Kasumi-1 (cell line): ENCODE data around the gene RPL13A.

Source experiments
- DNase-seq, 2 experiments: peaks; one replicate each; lab custom pipeline; 2025; lab: John Stamatoyannopoulos, UW

Gene RPL13A

DNA sequence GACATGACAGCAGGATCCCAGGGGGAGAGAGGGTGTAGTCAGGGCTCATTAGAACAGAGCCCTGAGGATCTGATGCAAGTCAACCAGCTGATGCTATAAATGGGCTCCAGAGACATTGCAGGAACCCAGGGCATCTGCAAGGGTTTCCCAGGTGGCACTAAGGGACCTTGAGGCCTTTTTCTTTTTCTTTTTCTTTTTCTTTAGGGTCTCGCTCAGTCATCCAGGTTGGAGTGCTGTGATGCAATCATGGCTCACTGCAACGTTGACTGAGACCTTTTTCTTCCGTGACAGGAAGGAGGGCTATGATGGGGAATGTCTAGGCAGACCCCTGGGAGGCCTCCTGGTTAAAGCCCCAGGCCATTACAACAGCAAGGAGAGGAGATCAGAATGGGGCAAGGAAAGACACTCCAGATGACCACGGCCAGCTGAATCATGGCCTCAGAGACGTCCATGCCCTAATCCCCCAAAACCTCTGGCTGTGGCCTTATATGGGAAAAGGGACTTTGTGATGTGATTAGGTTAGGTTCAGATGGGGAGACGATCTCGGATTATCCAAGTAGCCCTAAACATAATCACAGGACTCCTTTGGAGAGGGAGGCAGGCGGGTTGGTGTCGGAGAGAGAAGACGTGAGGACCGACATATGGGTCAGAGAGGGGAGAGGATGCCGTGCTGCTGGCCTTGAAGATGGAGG lies 20.5 kb downstream of the RPL13A start:
- DNase-seq: no peak

DNA sequence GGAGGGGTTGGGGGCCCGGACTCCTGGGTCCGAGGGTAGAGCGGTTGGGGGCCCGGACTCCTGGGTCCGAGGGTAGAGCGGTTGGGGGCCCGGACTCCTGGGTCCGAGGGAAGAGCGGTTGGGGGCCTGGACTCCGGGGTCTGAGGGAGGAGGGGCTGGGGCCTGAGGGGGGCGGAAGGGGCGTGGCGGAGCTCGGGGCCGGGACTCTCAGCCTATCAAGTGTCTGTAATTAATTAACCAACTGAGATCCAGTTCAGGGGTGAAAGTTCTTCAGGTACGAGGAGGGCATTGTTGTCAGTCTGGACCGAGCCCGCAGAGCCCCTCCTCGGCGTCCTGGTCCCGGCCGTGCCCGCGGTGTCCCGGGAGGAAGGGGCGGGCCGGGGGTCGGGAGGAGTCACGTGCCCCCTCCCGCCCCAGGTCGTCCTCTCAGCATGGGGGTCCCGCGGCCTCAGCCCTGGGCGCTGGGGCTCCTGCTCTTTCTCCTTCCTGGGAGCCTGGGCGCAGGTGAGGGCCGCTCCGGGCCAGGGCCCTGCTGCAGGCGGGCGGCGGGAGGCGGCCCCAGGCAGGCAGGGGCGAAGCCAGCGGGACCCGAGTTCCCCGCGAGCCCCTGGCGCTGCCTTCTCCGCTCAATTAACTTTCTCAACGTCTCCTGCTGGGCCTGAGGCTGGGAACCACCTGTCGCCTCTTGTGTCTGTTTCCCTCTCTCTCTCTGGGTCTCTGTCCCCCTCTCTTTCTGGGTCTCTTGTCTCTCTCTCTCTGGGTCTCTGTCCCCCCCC lies 25.8 kb downstream of the RPL13A start:
- DNase-seq: peak; percentile 47 to 62

DNA sequence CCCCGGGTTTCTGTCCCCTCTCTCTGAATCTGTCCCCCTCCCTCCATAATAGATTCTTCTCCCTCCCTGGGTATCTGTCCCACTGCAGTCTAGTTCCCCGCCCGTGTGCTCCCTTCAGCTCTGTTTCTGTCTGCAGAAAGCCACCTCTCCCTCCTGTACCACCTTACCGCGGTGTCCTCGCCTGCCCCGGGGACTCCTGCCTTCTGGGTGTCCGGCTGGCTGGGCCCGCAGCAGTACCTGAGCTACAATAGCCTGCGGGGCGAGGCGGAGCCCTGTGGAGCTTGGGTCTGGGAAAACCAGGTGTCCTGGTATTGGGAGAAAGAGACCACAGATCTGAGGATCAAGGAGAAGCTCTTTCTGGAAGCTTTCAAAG lies 26.3 kb downstream of the RPL13A start:
- no peak for DNase-seq

DNA sequence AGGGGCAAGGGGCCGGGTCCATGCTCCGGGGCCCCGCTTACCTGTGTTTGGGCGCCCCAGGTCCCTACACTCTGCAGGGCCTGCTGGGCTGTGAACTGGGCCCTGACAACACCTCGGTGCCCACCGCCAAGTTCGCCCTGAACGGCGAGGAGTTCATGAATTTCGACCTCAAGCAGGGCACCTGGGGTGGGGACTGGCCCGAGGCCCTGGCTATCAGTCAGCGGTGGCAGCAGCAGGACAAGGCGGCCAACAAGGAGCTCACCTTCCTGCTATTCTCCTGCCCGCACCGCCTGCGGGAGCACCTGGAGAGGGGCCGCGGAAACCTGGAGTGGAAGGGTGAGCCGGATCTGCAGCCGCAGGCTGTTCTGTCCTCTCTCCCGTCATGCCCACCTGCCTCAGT lies 26.7 kb downstream of the RPL13A start:
- no peak for DNase-seq

DNA sequence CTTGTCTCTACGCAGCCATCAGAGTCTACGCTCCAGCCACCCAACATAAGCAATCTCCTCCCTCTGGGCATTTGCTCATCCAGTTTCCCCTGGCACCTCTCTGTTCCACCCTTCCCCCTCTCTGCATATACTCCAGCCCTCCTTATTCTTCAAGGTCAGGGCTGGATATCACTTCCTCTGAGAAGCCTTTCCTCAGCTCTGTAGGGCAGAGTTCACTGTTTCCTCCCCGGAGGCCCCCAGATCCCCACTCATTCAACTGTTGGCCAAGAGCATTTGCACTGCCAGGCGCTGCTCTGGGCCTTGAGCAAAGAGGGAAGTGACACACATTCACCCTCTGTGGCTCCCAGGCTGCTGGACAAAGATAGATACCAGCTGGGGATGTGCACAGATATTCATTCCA lies 28.4 kb downstream of the RPL13A start:
- DNase-seq: peak; percentile 97 to 98

DNA sequence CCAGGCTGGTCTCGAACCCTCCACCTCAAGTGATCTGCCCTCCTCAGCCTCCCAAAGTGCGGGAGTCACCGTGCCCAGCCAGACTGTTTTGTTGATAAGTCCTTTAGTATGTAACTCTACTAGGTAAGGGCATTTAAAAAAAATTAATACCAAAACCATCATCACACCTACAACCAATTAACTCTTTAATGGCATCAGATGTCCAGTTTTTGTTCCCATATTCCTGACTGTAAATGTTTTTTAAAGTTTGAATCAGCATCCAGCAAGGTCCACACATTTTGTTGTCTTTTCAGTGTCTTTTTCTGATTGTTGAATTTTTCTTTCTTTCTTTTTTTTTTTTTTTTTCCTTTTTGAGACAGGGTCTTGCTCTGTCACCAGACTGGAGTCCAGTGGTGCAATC lies 30.6 kb downstream of the RPL13A start:
- DNase-seq: no peak

DNA sequence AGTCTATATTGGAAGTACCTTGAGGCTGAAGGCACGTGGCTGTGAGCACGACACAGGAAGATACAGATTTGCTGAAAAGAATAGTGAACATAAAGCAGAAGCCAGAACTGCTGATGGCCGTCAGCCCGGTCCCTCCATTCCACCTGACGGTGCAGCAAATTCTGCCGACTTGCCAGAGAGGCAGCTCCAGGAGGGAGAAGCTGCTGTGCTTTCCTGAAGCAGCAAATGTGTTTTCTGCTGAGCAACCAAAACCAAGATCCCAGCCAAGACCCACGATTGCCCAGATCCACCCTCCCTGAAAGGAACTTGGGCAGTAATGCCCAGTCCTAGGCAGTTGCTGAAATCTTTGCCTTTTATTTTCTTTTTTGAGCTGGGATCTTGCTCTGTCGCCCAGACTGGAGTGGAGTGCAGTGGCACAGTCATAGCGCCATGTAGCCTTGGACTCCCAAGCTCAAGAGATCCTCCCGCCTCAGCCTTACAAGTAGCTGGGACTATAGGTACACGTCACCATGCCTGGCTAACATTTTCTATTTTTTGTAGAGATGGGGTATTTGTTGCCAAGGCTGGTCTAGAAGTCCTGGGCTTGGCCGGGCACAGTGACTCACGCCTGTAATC lies 33.4 kb downstream of the RPL13A start:
- no peak for DNase-seq

DNA sequence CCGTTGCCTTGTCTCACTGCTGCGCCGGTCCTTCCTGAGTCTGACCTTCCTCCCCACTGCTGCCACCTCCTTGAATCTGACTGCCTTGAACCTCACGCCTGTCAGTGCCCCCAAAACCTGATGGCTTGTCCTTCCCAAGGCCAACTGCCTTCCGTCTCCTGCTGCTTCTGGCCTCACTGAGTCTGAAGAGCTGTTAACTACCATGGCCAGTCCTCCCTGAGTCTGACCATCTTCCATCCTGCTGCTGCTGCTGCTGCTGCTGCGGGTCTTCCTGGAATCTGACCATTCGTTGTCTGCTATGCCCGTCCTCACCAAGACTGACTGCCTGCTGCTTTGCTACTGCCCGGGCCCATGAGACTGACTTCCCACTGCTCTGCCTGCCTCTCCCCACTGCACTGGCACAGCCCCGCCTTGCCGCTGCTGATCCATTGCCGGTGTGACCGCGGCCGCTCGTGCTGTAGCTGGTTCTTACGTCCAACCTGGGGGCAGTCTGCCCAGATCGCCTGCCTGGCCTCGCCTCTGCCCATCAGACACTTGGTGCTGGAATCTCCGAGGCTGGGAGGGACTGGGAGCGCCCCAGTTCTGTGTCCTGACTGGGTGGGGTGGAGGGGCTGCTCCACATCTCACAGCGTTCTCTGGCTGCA lies 37.5 kb downstream of the RPL13A start:
- DNase-seq: no peak

DNA sequence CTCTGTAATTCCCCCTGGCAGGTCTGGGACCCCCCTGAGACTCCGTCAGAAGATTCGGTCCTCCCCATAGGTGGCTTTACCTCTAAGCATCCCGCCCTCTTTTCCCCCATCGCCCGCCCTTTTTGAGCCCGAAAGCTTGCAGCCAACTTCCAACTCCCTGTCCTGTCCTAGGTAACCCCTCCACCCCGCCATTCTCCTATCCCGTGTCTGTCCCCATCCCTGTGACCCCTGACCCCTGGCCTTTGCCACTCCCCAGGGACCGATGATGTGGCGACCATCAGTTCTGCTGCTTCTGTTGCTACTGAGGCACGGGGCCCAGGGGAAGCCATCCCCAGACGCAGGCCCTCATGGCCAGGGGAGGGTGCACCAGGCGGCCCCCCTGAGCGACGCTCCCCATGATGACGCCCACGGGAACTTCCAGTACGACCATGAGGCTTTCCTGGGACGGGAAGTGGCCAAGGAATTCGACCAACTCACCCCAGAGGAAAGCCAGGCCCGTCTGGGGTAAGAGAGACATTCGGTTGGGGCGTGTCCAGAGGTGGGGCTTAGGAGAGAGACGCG lies 40.9 kb downstream of the RPL13A start:
- no peak for DNase-seq

DNA sequence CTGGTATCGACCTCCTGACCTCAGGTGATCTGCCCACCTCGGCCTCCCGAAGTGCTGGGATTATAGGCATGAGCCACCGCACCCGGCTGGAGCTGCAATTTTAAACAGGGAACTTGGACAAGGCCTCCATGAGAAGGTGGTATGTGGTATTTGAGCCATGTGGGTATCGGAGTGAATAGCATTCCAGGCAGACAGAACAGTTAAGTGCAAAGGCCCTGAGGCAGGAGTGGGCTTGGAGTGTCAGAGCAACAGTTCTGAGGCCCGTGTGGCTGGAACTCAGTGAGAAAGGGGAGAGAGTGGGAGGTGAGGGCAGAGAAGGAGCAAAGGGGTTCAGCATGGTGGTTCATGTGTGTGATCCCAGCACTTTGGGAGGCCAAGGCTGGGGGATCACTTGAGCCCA lies 43.3 kb downstream of the RPL13A start:
- DNase-seq: no peak

DNA sequence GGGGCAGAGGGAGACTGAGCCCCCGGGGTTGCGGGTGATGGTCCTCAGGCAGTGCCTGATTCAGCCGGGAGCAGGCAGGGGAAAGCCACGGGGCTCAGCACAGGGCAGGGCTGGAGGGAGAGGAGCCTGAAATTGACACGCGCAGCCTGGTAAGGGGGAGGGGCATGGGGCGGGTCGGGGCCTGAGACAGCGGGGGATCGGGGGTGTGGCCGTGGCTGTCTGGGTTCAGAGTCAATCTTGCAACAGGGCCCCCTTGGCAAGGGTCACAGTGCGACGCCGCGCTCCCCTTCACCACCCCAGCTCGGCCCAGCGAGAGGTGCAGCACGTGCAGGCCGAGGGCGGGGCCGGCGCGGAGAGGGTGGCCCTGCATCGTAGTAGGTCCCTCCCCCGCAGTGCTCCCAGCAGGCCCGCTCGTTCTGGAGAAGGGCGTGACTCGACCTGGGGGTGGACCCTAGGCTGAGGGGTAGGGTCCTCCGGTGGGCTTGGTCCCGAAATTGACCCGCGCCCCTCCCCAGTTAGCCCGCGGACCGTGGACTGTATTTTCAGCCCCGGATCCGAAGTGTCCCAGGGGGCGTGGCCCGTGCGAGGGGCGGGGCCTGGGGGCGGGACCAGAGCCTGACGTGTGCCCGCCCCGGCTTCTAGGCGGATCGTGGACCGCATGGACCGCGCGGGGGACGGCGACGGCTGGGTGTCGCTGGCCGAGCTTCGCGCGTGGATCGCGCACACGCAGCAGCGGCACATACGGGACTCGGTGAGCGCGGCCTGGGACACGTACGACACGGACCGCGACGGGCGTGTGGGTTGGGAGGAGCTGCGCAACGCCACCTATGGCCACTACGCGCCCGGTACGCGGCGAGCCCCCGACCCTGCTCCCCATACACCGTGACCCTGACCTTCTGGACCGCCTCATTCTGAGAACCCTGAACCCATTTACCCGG lies 46.4 kb downstream of the RPL13A start:
- peak in 1 of 2 experiments; percentile 12 for DNase-seq

DNA sequence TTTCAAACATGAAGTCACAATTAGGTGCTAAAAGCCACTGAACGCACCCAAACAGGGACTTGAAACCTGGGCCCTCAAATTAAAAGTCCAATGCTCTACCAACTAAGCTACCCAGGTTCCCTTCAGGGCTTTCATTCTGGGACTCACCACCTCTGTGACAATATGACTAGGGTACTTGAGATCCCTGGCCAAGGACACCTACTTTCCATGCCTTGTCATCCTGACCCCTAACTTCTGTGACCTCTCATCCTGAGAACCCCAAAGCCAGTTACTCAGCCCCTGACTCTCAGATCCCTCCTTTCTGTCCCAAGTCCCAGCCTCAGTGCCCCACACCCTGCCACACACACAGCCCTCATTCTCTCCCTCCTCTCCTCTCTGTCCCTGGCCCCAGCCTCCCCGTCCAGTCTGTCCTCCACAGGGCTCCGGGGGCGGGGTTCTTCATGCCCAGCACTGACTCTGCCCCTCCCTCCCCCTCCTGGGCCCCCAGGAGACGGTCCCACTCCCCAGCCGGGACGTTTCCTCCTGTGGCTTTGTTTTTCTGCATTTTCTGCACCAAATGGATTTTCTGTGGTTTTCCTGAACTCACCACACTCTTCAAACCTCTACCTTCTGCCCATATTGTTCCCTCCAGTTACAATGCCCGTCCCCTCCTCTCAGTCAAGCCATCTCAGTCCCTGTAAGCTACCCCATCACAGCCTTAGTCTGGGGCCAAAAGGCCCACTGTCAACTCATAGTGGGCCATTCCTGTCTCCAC lies 47.4 kb downstream of the RPL13A start:
- DNase-seq: peak; percentile 43 to 69

DNA sequence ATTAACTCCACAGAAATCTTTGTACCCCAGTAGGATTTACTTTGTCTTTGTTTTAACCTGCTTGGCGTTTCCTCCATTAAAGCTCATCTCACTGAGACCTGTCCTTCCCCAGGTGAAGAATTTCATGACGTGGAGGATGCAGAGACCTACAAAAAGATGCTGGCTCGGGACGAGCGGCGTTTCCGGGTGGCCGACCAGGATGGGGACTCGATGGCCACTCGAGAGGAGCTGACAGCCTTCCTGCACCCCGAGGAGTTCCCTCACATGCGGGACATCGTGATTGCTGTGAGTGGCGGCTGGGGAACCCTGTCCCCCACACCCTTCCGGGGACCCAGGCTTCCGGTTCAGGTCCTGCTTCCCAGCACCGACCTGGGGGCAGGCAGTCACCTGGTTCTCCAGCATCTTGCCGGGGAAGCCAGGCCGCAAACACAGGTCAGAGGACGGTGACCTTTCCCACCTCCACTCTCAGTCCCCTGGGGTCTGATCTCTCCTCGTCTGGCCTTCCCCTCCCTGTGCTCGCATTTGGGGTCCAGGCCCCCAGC lies 49.6 kb downstream of the RPL13A start:
- no peak for DNase-seq

DNA sequence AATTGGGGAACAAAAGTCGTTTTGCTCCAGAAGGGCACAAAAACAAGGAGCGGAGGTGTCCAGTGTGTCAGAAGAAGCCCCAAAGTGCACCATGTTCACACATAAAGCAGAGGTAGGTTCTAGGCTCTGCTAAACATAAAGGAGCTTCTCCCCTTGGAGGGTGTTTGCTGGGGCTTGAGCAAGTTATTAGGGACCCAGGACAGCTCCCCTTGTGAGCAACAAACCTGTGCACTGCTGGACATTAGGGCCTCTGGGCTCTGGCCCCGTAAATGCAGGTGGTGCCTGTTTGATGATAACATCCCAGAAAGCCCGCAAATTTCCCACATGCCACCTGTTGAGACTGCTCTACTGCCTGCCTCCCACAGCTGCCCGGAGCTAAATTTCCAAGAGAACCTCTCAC lies 51.2 kb downstream of the RPL13A start:
- DNase-seq: no peak

DNA sequence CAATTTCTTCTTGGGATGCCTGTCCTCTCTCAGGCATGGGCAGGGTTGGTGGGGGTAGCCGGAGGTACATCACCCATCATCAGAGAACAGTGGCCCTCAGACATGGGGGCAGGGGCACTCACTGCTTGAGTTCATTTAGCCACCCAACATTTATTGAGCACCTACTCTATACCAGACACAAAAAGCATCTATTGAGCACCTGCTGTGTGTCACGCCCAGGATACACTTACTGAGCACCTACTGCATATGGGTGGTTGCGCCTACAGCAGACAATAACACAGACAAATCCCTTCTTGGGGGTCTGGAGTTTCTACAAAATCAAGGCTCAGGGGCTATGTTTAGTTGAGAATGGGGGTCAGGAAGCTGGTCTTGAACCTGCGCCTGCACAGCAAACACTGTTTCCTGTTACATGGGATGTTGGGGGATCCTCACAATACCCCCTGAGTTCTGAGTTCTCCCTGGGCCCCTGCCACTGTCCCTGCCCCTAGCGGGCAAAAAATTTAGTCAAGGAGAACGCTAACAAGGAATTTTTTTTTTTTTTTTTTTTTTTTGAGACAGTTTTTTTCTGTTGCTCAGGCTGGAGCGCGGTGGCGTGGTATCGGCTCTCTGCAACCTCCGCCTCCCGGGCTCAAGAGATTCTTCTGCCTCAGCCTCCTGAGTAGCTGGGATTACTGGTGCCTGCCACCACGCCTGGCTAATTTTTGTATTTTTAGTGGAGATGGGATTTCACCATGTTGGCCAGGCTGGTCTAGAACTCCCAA lies 52.0 kb downstream of the RPL13A start:
- DNase-seq: no peak
